Activated CD8-positive, alpha-beta memory T cell treated with anti-CD3 and anti-CD28 coated beads, Interleukin-2, amount 50 U/mL, for 1 hour (primary cell): Measurements from ENCODE around the gene SDF2L1.
"Not testable (repeated sequence)": the region's sequence is repeated elsewhere in the genome, so short reads cannot be mapped to it uniquely, and the experiment has no call there.

Experiments
- DNase-seq: peaks from one replicate; pipeline ENCODE4 v3.0.0-alpha.2; 2020; ENCODE audit errors: extremely low read depth

The SDF2L1 gene

GRCh38 chr22:21661991-21662390 is 19.9 kb downstream of the SDF2L1 start:
- DNase-seq: no peak

- no peak for DNase-seq
These were observed 21.6 kb downstream of the SDF2L1 start for GRCh38 chr22:21663738-21664137.

GRCh38 chr22:21665047-21665851 is 23.1 kb downstream of the SDF2L1 start:
- DNase-seq: no peak

- no peak for DNase-seq
These were observed 24.7 kb downstream of the SDF2L1 start for GRCh38 chr22:21666786-21667185.

DNA sequence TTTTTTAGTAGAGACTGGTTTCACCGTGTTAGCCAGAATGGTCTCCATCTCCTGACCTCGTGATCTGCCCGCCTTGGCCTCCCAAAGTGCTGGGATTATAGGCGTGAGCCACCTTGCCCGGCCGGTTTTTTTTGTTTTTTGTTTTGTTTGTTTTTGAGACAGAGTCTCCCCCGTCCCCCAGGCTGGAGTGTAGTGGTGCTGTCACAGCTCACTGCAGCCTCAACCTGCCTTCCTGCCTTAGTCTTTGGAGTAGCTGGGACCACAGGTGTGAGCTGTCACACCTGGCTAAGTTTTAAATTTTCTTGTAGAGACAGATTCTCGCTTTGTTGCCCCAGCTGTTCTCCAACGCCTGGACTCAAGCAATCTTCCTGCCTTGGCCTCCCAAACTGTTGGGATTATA is 26.9 kb downstream of the SDF2L1 start:
- DNase-seq: no peak

DNA sequence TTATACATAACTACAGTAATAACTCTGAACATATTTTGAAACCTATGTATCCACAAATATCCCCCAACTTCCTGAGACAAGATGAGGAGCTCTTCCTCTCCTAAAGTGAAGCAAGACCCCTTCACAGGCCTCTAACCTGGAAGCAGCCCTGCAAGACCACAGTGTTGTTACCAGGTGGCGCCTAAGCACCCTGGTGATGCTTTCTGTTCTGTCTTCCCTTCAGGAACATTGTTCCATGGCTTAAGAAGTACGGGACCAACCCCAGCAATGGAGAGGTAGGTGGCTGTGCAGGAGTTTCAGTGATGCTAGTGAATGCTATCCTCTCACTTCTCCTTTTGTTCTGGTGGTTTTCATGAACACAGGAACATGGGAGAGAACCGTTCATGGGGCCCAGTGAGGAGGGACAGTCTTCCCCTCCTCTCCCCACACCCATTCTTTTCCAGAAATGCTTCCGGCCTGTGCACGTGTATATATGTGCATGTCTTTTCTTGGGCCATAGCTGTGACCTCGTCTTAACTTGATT is 30.1 kb downstream of the SDF2L1 start:
- DNase-seq: no peak

- no peak for DNase-seq
These were observed 31.6 kb downstream of the SDF2L1 start for GRCh38 chr22:21673534-21674321.

- DNase-seq: no peak
These were observed 32.6 kb downstream of the SDF2L1 start for GRCh38 chr22:21674638-21675245.

- no peak for DNase-seq
These were observed 35.7 kb downstream of the SDF2L1 start for GRCh38 chr22:21677606-21678443.

DNA sequence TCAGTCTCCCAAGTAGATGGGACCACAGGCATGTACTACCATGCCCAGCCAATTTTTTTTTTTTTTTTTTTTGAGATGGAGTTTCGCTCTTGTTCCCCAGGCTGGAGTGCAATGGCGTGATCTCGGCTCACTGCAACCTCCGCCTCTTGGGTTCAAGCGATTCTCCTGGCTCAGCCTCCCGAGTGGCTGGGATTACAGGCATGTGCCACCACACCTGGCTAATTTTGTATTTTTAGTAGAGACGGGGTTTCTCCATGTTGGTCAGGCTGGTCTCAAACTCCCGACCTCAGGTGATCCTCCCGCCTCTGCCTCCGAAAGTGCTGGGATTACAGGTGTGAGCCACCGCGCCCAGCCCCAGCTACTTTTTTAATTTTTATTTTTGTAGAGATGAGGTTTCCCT is 36.7 kb downstream of the SDF2L1 start:
- DNase-seq: not testable (repeated sequence)

- no peak for DNase-seq
These were observed 37.3 kb downstream of the SDF2L1 start for GRCh38 chr22:21679383-21679782.

- DNase-seq: no peak
These were observed 38.9 kb downstream of the SDF2L1 start for GRCh38 chr22:21680830-21681565.

- no peak for DNase-seq
These were observed 39.7 kb downstream of the SDF2L1 start for GRCh38 chr22:21681566-21682370.

- DNase-seq: no peak
These were observed 40.5 kb downstream of the SDF2L1 start for GRCh38 chr22:21682385-21683175.

GRCh38 chr22:21683401-21683811 is 41.3 kb downstream of the SDF2L1 start:
- no peak for DNase-seq

DNA sequence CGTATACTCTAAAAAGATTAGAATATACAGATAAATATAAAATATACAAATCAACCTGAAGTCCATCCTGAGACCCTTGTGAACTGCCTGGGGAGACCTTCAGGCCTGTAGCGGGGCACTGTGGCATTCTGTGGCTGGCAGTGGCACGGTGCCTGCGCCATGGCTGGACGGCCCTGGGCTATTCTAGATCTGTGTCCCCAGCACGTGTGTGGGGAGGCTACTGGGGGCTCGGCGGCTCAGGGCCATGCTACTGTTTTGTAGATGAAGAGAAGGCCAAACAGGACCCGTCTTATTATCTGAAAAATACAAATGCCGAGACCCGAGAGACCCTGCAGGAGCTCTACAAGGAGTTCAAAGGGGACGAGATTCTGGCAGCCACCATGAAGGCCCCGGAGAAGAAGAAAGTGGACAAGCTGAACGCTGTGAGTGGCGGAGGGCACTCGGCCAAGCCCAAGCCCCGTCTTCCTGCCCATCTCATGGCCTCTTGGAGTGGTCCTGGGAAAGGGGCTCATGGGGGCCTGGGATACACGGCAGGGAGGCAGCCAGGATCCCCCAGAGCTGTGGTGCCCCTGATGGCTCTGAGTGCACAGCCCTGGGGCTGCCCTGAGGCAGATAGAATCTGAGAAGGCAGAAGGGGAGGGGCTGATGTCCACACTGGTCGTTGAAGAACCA is 42.5 kb downstream of the SDF2L1 start:
- no peak for DNase-seq

DNA sequence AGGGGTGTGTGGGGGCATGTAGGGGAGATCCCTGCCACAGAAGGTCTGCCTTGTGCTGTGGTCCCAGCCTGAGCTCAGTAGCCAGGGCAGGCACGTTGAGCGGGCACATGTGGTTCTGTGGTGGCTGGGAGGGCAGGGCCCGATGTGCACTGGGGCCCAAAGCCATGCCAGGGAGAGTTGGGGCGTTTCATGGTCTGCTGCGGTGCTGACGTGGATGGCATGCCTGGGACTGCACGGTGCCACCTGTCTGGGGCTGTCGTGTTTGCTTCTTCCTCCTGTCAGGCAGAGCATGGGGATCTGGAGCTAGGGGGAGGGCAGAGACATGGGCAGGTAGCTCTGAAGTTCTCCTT is 43.0 kb downstream of the SDF2L1 start:
- no peak for DNase-seq

DNA sequence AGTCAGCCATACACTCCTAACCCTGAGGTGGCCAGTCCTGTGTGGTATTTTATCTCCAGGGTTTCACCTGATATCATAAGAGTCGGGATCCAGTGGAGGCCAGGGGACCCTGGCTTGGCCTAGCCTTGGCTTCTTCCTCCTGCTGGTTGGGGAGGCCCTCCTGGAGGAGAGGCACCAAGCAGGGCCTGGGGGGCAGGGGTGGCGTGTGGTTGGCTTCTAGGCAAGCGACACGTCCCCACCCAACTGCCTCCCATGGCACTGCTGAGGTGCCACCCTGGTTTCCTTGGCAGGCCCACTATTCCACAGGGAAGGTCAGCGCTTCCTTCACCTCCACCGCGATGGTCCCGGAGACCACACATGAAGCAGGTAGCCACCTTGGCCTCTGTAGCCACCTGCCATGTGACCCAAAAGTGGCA is 44.1 kb downstream of the SDF2L1 start:
- no peak for DNase-seq
